ENCODE measurements around the gene ZNF253. TPM values are rescaled to one million over a fixed set of nuclear protein-coding genes. Genes with fewer than 3 reads are reported as not detected.
"Not testable (repeated sequence)": the region's sequence is repeated elsewhere in the genome, so short reads cannot be mapped to it uniquely, and the experiment has no call there.

Gene ZNF253
- total RNA-seq, 1 donor from 2014 or later: 6.1 TPM

GRCh38 chr19:19823916-19824315 is 41.8 kb upstream of the ZNF253 start:
- Mint-ChIP-seq H3K4me3 (ENCODE audit: unreplicated experiment) (no peak overlapping the region), H3K36me3 (ENCODE audit: low read depth) (peaks cover 42% of the 10 kb centered on the region), H3K27me3 (ENCODE audit: low read depth) (no peaks in the 10 kb centered on the region), H3K9me3 (ENCODE audit: low read depth) (peaks cover 56% of the 10 kb centered on the region), H3K4me1 (ENCODE audit: low read depth) (peaks cover 6% of the 10 kb centered on the region), H3K27ac (ENCODE audit: unreplicated experiment) (no peak overlapping the region)
- TF ChIP-seq CTCF (IDR thresholded peaks at IDR 0.05): no peak
- DNase-seq (ENCODE audit: low spot score): no peak

- Mint-ChIP-seq H3K27ac (ENCODE audit: unreplicated experiment) (no peak overlapping the region), H3K4me1 (ENCODE audit: low read depth) (no peaks in the 10 kb centered on the region), H3K4me3 (ENCODE audit: unreplicated experiment) (no peak overlapping the region), H3K36me3 (ENCODE audit: low read depth) (peaks cover 41% of the 10 kb centered on the region), H3K27me3 (ENCODE audit: low read depth) (no peaks in the 10 kb centered on the region), H3K9me3 (ENCODE audit: low read depth) (peaks cover 75% of the 10 kb centered on the region)
- DNase-seq (ENCODE audit: low spot score): no peak
- TF ChIP-seq CTCF (IDR thresholded peaks at IDR 0.05): no peak
These were observed 38.8 kb upstream of the ZNF253 start for GRCh38 chr19:19826875-19827274.

GRCh38 chr19:19835560-19836038 is 30.1 kb upstream of the ZNF253 start:
- H3K4me3 Mint-ChIP-seq (ENCODE audit: unreplicated experiment): no peak overlapping the region
- no peak for TF ChIP-seq CTCF (IDR thresholded peaks at IDR 0.05)
- H3K27ac Mint-ChIP-seq (ENCODE audit: unreplicated experiment): no peak overlapping the region
- peaks cover 47% of the 10 kb centered on the region for H3K9me3 Mint-ChIP-seq (ENCODE audit: low read depth)
- H3K36me3 Mint-ChIP-seq (ENCODE audit: low read depth): peaks cover 29% of the 10 kb centered on the region
- H3K27me3 Mint-ChIP-seq (ENCODE audit: low read depth): no peaks in the 10 kb centered on the region
- DNase-seq (ENCODE audit: low spot score): no peak
- H3K4me1 Mint-ChIP-seq (ENCODE audit: low read depth): no peaks in the 10 kb centered on the region

- no peaks in the 10 kb centered on the region for H3K4me1 Mint-ChIP-seq (ENCODE audit: low read depth)
- H3K27me3 Mint-ChIP-seq (ENCODE audit: low read depth): no peaks in the 10 kb centered on the region
- H3K36me3 Mint-ChIP-seq (ENCODE audit: low read depth): peaks cover 6% of the 10 kb centered on the region
- DNase-seq (ENCODE audit: low spot score): no peak
- no peak overlapping the region for H3K27ac Mint-ChIP-seq (ENCODE audit: unreplicated experiment)
- no peak overlapping the region for H3K4me3 Mint-ChIP-seq (ENCODE audit: unreplicated experiment)
- H3K9me3 Mint-ChIP-seq (ENCODE audit: low read depth): peaks cover 34% of the 10 kb centered on the region
- TF ChIP-seq CTCF (IDR thresholded peaks at IDR 0.05): no peak
These were observed 17.9 kb upstream of the ZNF253 start for GRCh38 chr19:19847781-19848180.

GRCh38 chr19:19849056-19849455 is 16.6 kb upstream of the ZNF253 start:
- H3K27ac Mint-ChIP-seq (ENCODE audit: unreplicated experiment): no peak overlapping the region
- H3K4me3 Mint-ChIP-seq (ENCODE audit: unreplicated experiment): no peak overlapping the region

GRCh38 chr19:19851740-19852139 is 13.9 kb upstream of the ZNF253 start:
- not testable (repeated sequence) for H3K36me3 Mint-ChIP-seq (ENCODE audit: low read depth); H3K4me1 Mint-ChIP-seq (ENCODE audit: low read depth); DNase-seq (ENCODE audit: low spot score); H3K4me3 Mint-ChIP-seq (ENCODE audit: unreplicated experiment); H3K27me3 Mint-ChIP-seq (ENCODE audit: low read depth); H3K27ac Mint-ChIP-seq (ENCODE audit: unreplicated experiment)
- peaks cover 38% of the 10 kb centered on the region for H3K9me3 Mint-ChIP-seq (ENCODE audit: low read depth)

More at GRCh38 chr19:19849056-19849455, 16.6 kb upstream of the ZNF253 start:
- DNase-seq (ENCODE audit: low spot score): no peak
- H3K9me3 Mint-ChIP-seq (ENCODE audit: low read depth): peaks cover 34% of the 10 kb centered on the region
- no peak for TF ChIP-seq CTCF (IDR thresholded peaks at IDR 0.05)
- peaks cover 4% of the 10 kb centered on the region for H3K36me3 Mint-ChIP-seq (ENCODE audit: low read depth)
- H3K27me3 Mint-ChIP-seq (ENCODE audit: low read depth): no peaks in the 10 kb centered on the region
- no peaks in the 10 kb centered on the region for H3K4me1 Mint-ChIP-seq (ENCODE audit: low read depth)
